ENCODE data around the gene HMCN2. TPM values are rescaled to one million over a fixed set of nuclear protein-coding genes. Genes with fewer than 3 reads are reported as not detected.

The HMCN2 gene
- polyA plus RNA-seq, 3 donors from 2014 or later, result not detected

- H3K27ac Mint-ChIP-seq, result no peak overlapping the region
- DNase-seq, result no peak
- no peak overlapping the region for H3K4me3 Mint-ChIP-seq
- H3K27me3 Mint-ChIP-seq (ENCODE audit: low read depth in 3 of 3), result peaks cover 2 to 4% (median 2%) of the 10 kb centered on the region in 3 donors
- H3K36me3 Mint-ChIP-seq, result no peaks in the 10 kb centered on the region
- H3K4me1 Mint-ChIP-seq, result no peaks in the 10 kb centered on the region
- no peaks in the 10 kb centered on the region for H3K9me3 Mint-ChIP-seq
These were observed 118.6 kb downstream of the HMCN2 start for GRCh38 chr9:130383979-130384676.

- Mint-ChIP-seq H3K36me3 (no peaks in the 10 kb centered on the region), H3K27me3 (ENCODE audit: low read depth in 3 of 3) (peaks cover 0 to 4% (median 3%) of the 10 kb centered on the region in 3 donors), H3K9me3 (no peaks in the 10 kb centered on the region), H3K4me1 (no peaks in the 10 kb centered on the region), H3K27ac (no peak overlapping the region), H3K4me3 (no peak overlapping the region)
- DNase-seq, result no peak
These were observed 119.7 kb downstream of the HMCN2 start for GRCh38 chr9:130385257-130385656.

- Mint-ChIP-seq H3K4me3 (no peak overlapping the region), H3K4me1 (no peaks in the 10 kb centered on the region), H3K9me3 (no peaks in the 10 kb centered on the region), H3K27ac (no peak overlapping the region), H3K36me3 (no peaks in the 10 kb centered on the region), H3K27me3 (ENCODE audit: low read depth in 3 of 3) (peaks cover 0 to 6% (median 4%) of the 10 kb centered on the region in 3 donors)
- DNase-seq, result no peak
These were observed 121.8 kb downstream of the HMCN2 start for GRCh38 chr9:130387398-130387797.

GRCh38 chr9:130387905-130388304 lies 122.3 kb downstream of the HMCN2 start:
- Mint-ChIP-seq H3K27me3 (ENCODE audit: low read depth in 3 of 3) (peaks cover 0 to 6% (median 4%) of the 10 kb centered on the region in 3 donors), H3K4me1 (no peaks in the 10 kb centered on the region), H3K27ac (peak overlapping the region in 1 of 6 donors; percentile 14), H3K4me3 (no peak overlapping the region), H3K36me3 (no peaks in the 10 kb centered on the region), H3K9me3 (no peaks in the 10 kb centered on the region)
- no peak for DNase-seq

GRCh38 chr9:130390390-130390789 lies 124.8 kb downstream of the HMCN2 start:
- Mint-ChIP-seq H3K36me3 (no peaks in the 10 kb centered on the region), H3K27me3 (ENCODE audit: low read depth in 3 of 3) (peaks cover 0 to 6% (median 2%) of the 10 kb centered on the region in 3 donors), H3K9me3 (no peaks in the 10 kb centered on the region), H3K27ac (no peak overlapping the region), H3K4me1 (no peaks in the 10 kb centered on the region), H3K4me3 (no peak overlapping the region)
- DNase-seq, result no peak

GRCh38 chr9:130390986-130391385 lies 125.4 kb downstream of the HMCN2 start:
- H3K4me1 Mint-ChIP-seq, result no peaks in the 10 kb centered on the region
- H3K27ac Mint-ChIP-seq, result no peak overlapping the region
- H3K27me3 Mint-ChIP-seq (ENCODE audit: low read depth in 3 of 3), result peaks cover 0 to 6% (median 2%) of the 10 kb centered on the region in 3 donors

GRCh38 chr9:130391866-130392265 lies 126.3 kb downstream of the HMCN2 start:
- Mint-ChIP-seq H3K4me3 (no peak overlapping the region), H3K27me3 (ENCODE audit: low read depth in 3 of 3) (peaks cover 0 to 6% (median 2%) of the 10 kb centered on the region in 3 donors), H3K4me1 (no peaks in the 10 kb centered on the region), H3K36me3 (no peaks in the 10 kb centered on the region), H3K27ac (no peak overlapping the region), H3K9me3 (no peaks in the 10 kb centered on the region)
- DNase-seq, result no peak

More at GRCh38 chr9:130390986-130391385, 125.4 kb downstream of the HMCN2 start:
- H3K9me3 Mint-ChIP-seq, result no peaks in the 10 kb centered on the region
- no peak for DNase-seq
- H3K36me3 Mint-ChIP-seq, result no peaks in the 10 kb centered on the region
- H3K4me3 Mint-ChIP-seq, result no peak overlapping the region

- no peaks in the 10 kb centered on the region for H3K9me3 Mint-ChIP-seq
- no peaks in the 10 kb centered on the region for H3K4me1 Mint-ChIP-seq
- H3K36me3 Mint-ChIP-seq, result no peaks in the 10 kb centered on the region
- H3K27ac Mint-ChIP-seq, result no peak overlapping the region
- H3K27me3 Mint-ChIP-seq (ENCODE audit: low read depth in 3 of 3), result peaks cover 0 to 4% (median 2%) of the 10 kb centered on the region in 3 donors
- no peak overlapping the region for H3K4me3 Mint-ChIP-seq
- DNase-seq, result no peak
These were observed 128.1 kb downstream of the HMCN2 start for GRCh38 chr9:130393681-130394071.

GRCh38 chr9:130394320-130394719 lies 128.8 kb downstream of the HMCN2 start:
- Mint-ChIP-seq H3K27me3 (ENCODE audit: low read depth in 3 of 3) (peaks cover 0 to 4% (median 2%) of the 10 kb centered on the region in 3 donors), H3K36me3 (no peaks in the 10 kb centered on the region), H3K4me3 (no peak overlapping the region), H3K27ac (no peak overlapping the region), H3K4me1 (no peaks in the 10 kb centered on the region), H3K9me3 (no peaks in the 10 kb centered on the region)
- DNase-seq, result no peak

GRCh38 chr9:130394814-130395470 lies 129.4 kb downstream of the HMCN2 start:
- H3K9me3 Mint-ChIP-seq, result no peaks in the 10 kb centered on the region
- H3K4me3 Mint-ChIP-seq, result no peak overlapping the region
- no peaks in the 10 kb centered on the region for H3K4me1 Mint-ChIP-seq
- no peaks in the 10 kb centered on the region for H3K36me3 Mint-ChIP-seq
- DNase-seq, result no peak
- no peak overlapping the region for H3K27ac Mint-ChIP-seq
- H3K27me3 Mint-ChIP-seq (ENCODE audit: low read depth in 3 of 3), result peaks cover under 1 to 4% (median 2%) of the 10 kb centered on the region in 3 donors

GRCh38 chr9:130395810-130396435 lies 130.4 kb downstream of the HMCN2 start:
- Mint-ChIP-seq H3K27me3 (ENCODE audit: low read depth in 3 of 3) (peaks cover 0 to 2% (median 0%) of the 10 kb centered on the region in 3 donors), H3K4me3 (no peak overlapping the region), H3K36me3 (no peaks in the 10 kb centered on the region), H3K9me3 (no peaks in the 10 kb centered on the region), H3K27ac (no peak overlapping the region), H3K4me1 (no peaks in the 10 kb centered on the region)
- DNase-seq, result no peak

GRCh38 chr9:130396581-130396980 lies 131.0 kb downstream of the HMCN2 start:
- Mint-ChIP-seq H3K27me3 (ENCODE audit: low read depth in 3 of 3) (peaks cover 0 to 2% (median 2%) of the 10 kb centered on the region in 3 donors), H3K36me3 (no peaks in the 10 kb centered on the region), H3K9me3 (no peaks in the 10 kb centered on the region), H3K27ac (no peak overlapping the region), H3K4me1 (no peaks in the 10 kb centered on the region), H3K4me3 (no peak overlapping the region)
- no peak for DNase-seq

- H3K9me3 Mint-ChIP-seq, result no peaks in the 10 kb centered on the region
- H3K4me1 Mint-ChIP-seq, result no peaks in the 10 kb centered on the region
- peaks cover 0 to 4% (median 2%) of the 10 kb centered on the region in 3 donors for H3K27me3 Mint-ChIP-seq (ENCODE audit: low read depth in 3 of 3)
- H3K36me3 Mint-ChIP-seq, result no peaks in the 10 kb centered on the region
- no peak overlapping the region for H3K27ac Mint-ChIP-seq
- H3K4me3 Mint-ChIP-seq, result no peak overlapping the region
- no peak for DNase-seq
These were observed 133.1 kb downstream of the HMCN2 start for GRCh38 chr9:130398487-130399240.

GRCh38 chr9:130399768-130400167 lies 134.2 kb downstream of the HMCN2 start:
- peaks cover 0 to 4% (median 3%) of the 10 kb centered on the region in 3 donors for H3K27me3 Mint-ChIP-seq (ENCODE audit: low read depth in 3 of 3)
- no peaks in the 10 kb centered on the region for H3K9me3 Mint-ChIP-seq
- DNase-seq, result no peak
- no peaks in the 10 kb centered on the region for H3K4me1 Mint-ChIP-seq
- H3K36me3 Mint-ChIP-seq, result no peaks in the 10 kb centered on the region
- H3K27ac Mint-ChIP-seq, result no peak overlapping the region
- H3K4me3 Mint-ChIP-seq, result no peak overlapping the region

All from immature natural killer cell (primary cell).